NCI-H524 treated with DMSO at 0.1 percent for 48 hours (cell line): Measurements from ENCODE around the gene PLOD3.

Experiments
- DNase-seq: peaks from one replicate; lab custom pipeline; 2025; lab: John Stamatoyannopoulos, UW

The PLOD3 gene

GRCh38 chr7:101180130-101180755 is 37.1 kb downstream of the PLOD3 start, which contains the start of gene NAT16:
TSS of gene NAT16 (minus strand) at chr7:101180293. CDS start at chr7:101174807, 5,486 bp downstream.
- DNase-seq, result no peak

GRCh38 chr7:101179713-101180112 is 37.7 kb downstream of the PLOD3 start:
- DNase-seq, result no peak

GRCh38 chr7:101179117-101179516 is 38.3 kb downstream of the PLOD3 start:
- DNase-seq, result no peak

GRCh38 chr7:101177644-101178043 is 39.7 kb downstream of the PLOD3 start:
- DNase-seq, result no peak

DNA sequence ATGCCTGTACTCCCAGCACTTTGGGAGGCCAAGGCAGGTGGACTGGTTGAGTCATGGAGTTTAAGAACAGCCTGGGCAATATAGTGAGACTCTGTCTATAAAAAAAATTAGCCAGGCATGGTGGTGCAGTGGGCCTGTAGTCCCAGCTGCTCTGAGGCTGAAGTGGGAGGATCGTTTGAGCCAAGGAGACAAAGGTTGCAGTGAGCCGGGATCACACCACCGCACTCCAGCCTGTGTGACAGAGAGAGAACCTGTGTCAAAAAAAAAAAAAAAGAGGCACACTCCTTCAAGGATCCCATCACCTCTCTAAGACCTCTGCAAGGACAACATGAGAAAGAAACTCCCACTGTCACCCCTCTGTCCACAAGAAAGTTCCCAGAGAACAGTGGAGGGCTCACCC is 41.7 kb downstream of the PLOD3 start:
- DNase-seq, result no peak

GRCh38 chr7:101174322-101174854 is 43.0 kb downstream of the PLOD3 start:
- no peak for DNase-seq

- no peak for DNase-seq
Measured at GRCh38 chr7:101173752-101174244, 43.6 kb downstream of the PLOD3 start.

DNA sequence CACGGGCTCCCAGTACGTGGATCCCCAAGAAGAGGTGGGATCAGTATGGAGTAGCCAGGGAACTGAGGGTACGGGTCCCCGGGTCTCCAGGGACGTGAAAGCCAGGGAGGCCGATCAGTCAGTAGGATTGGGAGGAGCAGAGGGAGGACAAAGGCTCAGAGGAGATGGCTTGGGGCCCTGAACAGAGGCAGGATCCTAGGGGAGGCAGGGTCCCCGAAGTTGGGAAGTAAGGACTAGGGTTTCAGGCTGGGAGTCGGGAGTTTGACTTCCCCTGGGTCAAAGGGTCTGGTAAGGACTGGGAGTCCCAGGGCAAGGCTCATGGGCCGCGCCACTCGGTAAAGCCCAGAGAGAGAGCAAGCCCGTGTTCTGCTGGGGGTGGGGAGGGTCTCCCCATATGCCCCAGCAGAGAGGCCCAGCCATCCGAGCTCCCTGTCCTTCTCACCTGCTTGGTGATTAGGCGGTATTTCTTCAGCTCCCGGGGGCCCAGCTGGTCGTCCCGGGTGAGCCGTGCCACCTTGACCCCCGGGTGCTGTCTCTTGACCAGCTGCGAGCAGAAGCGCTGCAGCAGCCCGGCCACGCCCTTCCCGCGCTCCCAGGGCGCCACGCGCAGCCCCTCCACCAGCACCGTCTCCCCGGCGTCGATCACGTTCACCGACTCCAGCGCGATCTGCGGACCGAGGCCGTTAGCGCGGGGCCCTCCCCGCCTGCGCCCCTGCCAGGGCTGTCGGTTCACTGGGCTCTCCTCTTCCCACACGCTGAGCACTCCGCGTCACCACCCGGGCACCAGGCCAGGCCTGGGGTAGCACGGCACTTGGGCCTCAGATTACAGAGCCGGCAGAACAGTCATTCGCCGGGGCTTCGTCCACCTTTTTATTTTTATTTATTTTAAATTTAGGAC is 44.3 kb downstream of the PLOD3 start:
- DNase-seq, result no peak

GRCh38 chr7:101172005-101172853 is 45.2 kb downstream of the PLOD3 start:
- DNase-seq, result no peak

DNA sequence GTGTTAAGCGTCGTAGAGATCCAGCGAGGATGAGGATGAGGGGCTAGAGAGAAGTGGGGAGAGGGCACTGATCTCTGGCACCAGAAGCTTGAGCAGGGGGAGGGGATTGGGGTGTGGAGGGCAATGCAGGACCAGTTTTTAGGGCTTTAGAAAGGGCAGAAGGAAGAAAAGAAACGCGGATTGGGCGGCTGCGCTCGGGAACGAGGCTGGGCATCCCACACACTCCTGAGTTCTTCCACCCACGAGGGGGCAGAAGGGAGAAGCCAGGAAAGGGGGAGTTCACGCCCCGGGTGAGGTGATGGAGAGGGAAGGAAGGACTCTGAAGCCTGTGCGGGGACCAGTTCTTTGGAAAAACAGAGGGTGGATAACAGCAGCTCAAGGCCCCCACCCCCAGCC is 45.9 kb downstream of the PLOD3 start:
- no peak for DNase-seq

GRCh38 chr7:101170617-101171441 is 46.6 kb downstream of the PLOD3 start:
- no peak for DNase-seq

GRCh38 chr7:101169838-101170551 is 47.4 kb downstream of the PLOD3 start:
- no peak for DNase-seq

DNA sequence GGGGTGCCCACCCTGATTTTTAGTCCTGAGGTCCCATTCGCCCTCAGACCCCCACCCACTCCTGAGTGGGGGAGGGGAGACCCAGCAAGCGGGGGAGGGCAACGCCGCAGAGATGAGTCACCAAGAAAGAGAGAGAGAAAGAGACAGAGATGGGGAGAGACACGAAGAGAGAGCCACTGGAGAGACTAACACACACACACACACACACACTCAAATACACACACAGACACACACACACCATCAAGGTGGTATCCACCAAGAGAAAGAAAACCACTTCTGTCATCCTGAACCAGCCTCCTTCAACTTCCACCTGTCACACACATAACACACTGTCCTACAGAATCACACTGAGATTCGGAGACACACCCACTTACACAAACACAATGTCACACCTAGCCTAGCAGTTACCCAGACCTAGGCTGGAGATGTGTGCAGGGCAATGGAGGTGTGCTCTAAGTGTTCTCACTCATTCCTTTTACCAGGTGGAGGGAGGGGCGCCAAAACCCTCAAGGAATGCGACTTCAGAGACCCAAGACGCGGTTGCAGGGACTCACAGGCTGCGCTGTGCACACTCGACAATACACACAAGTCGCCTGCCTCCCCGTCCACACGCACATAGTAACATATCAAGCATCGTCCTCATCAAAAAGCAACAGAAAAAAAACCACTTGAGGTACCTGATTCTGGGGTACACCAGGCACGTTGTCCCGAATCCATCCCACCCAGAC is 48.1 kb downstream of the PLOD3 start:
- no peak for DNase-seq

- no peak for DNase-seq
Measured at GRCh38 chr7:101168412-101169049, 48.9 kb downstream of the PLOD3 start.

- no peak for DNase-seq
Measured at GRCh38 chr7:101167645-101168411, 49.6 kb downstream of the PLOD3 start.

- peak; percentile 47 for DNase-seq
Measured at GRCh38 chr7:101166909-101167644, 50.3 kb downstream of the PLOD3 start.

DNA sequence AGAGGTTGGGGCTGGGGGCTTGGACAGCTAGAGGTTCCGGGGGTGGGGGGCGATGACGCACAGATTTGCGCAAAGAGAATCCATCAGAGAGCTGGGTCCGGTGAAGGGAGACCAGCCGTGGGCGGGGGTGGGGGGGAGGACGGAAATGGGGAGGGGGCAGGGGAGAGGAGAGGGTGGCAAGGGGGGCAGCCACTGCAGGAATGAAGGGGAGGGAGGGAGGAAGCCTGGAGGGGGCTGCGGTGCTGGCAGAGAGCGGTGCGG is 50.8 kb downstream of the PLOD3 start:
- DNase-seq, result no peak
